ENCODE results near the gene IL17RB. TPM values are rescaled to one million over a fixed set of nuclear protein-coding genes. Genes with fewer than 3 reads are reported as not detected.

IL17RB gene
- total RNA-seq, 1 donor from 2014 or later, result 2.9 TPM

GRCh38 chr3:53858096-53858741 lies 11.9 kb downstream of the IL17RB start:
- DNase-seq (ENCODE audit: low spot score), result no peak

- DNase-seq (ENCODE audit: low spot score), result no peak
These were observed 12.8 kb downstream of the IL17RB start for GRCh38 chr3:53859178-53859577.

- DNase-seq (ENCODE audit: low spot score), result no peak
These were observed 13.8 kb downstream of the IL17RB start for GRCh38 chr3:53860196-53860595.

GRCh38 chr3:53862241-53862640 lies 15.9 kb downstream of the IL17RB start:
- no peak for DNase-seq (ENCODE audit: low spot score)

GRCh38 chr3:53863145-53863544 lies 16.8 kb downstream of the IL17RB start:
- DNase-seq (ENCODE audit: low spot score), result no peak

- no peak for DNase-seq (ENCODE audit: low spot score)
These were observed 19.5 kb downstream of the IL17RB start for GRCh38 chr3:53865732-53866499.

GRCh38 chr3:53880396-53881345 lies 34.3 kb downstream of the IL17RB start:
- DNase-seq (ENCODE audit: low spot score), result peak; percentile 17

GRCh38 chr3:53881691-53882593 lies 35.6 kb downstream of the IL17RB start, which contains the start of gene ACTR8:
Gene ACTR8, minus strand, starts transcription at chr3:53882152. Its CDS starts 51 bp downstream, at chr3:53882101.
- peak; percentile 93 for DNase-seq (ENCODE audit: low spot score)

- DNase-seq (ENCODE audit: low spot score), result no peak
These were observed 36.6 kb downstream of the IL17RB start for GRCh38 chr3:53883008-53883407.

- DNase-seq (ENCODE audit: low spot score), result no peak
These were observed 38.3 kb downstream of the IL17RB start for GRCh38 chr3:53884623-53885022.

- DNase-seq (ENCODE audit: low spot score), result no peak
These were observed 38.9 kb downstream of the IL17RB start for GRCh38 chr3:53885239-53885638.

GRCh38 chr3:53887446-53887845 lies 41.1 kb downstream of the IL17RB start:
- no peak for DNase-seq (ENCODE audit: low spot score)

GRCh38 chr3:53888232-53888631 lies 41.9 kb downstream of the IL17RB start:
- DNase-seq (ENCODE audit: low spot score), result no peak

- DNase-seq (ENCODE audit: low spot score), result peak; percentile 30
These were observed 44.5 kb downstream of the IL17RB start for GRCh38 chr3:53890726-53891475.

GRCh38 chr3:53891497-53892285 lies 45.3 kb downstream of the IL17RB start, which contains the start of gene SELENOK:
Gene SELENOK, minus strand, starts transcription at chr3:53891859.
- peak; percentile 100 for DNase-seq (ENCODE audit: low spot score)

- DNase-seq (ENCODE audit: low spot score), result no peak
These were observed 45.9 kb downstream of the IL17RB start for GRCh38 chr3:53892286-53892637.

GRCh38 chr3:53899750-53900149 lies 53.4 kb downstream of the IL17RB start:
- peak; percentile 72 for DNase-seq (ENCODE audit: low spot score)

- DNase-seq (ENCODE audit: low spot score), result no peak
These were observed 54.4 kb downstream of the IL17RB start for GRCh38 chr3:53900666-53901331.

GRCh38 chr3:53902067-53902466 lies 55.7 kb downstream of the IL17RB start:
- no peak for DNase-seq (ENCODE audit: low spot score)
